Right hindlimb (tissue), 1 donor: ENCODE data around the gene SLC7A9.
"Not testable (repeated sequence)": the region's sequence is repeated elsewhere in the genome, so short reads cannot be mapped to it uniquely, and the experiment has no call there.

ENCODE experiments used
- DNase-seq: peaks from one replicate; pipeline ENCODE4 v3.0.0-alpha.2; 2018

The SLC7A9 gene

DNA sequence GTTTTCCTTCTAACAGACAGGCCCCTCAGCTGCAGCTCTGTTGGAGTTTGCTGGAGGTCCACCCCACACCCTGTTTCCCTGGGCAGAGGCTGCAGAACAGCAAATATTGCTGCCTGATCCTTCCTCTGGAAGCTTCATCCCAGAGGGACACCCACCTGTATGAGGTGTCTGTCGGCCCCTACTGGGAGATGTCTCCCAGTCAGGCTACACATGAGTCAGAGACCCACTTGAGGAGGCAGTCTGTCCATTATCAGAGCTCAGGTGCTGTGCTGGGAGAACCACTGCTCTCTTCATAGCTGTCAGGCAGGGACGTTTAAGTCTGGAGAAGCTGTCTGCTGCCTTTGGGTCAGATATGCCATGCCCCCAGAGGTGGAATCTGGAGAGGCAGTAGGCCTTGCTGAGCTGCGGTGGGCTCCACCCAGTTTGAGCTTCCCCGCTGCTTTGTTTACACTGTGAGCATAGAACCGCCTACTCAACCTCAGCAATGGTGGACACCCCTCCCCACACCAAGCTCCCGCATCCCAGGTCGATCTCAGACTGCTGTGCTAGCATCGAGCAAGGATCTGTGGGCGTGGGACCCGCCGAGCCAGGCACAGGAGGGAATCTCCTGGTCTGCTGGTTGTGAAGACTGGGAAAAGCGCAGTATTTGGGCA, 82.3 kb downstream of the SLC7A9 start:
- not testable (repeated sequence) for DNase-seq

DNA sequence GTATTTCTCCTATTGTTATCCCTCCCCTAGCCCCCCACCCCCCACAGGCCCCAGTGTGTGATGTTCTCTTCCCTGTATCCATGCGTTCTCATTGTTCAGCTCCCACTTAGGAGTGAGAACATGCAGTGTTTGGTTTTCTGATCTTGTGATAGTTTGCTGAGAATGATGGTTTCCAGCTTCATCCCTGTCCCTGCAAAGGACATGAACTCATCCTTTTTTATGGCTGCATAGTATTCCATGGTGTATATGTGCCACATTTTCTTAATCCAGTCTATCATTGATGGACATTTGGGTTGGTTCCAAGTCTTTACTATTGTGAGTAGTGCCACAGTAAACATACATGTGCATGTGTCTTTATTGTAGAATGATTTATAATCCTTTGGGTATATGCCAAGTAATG, 87.5 kb downstream of the SLC7A9 start:
- DNase-seq: not testable (repeated sequence)

DNA sequence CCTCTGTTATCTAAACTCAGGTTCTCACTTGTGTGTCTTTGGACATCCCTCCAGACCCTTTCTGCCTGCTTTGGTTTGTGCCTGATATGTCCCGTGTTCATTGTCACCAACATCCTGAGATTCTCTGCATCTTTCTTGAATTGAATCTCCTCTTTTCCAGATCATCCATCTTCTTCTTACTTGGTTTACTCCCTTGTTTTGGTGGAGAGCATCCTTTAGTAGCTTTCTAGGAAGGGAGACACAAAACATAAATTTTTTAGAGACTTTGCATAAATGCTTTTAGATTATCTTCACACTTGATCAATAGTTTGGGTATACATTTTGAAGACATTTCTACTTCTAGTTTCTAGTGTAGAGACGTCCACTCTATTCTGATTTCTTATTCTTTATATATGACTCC, 88.3 kb downstream of the SLC7A9 start:
- no peak for DNase-seq
